A204.1 (cell line): ENCODE results near the gene F11R.
"Not testable (repeated sequence)": the region's sequence is repeated elsewhere in the genome, so short reads cannot be mapped to it uniquely, and the experiment has no call there.

ENCODE experiments used
- FAIRE-seq: peaks from 2 replicates; lab custom pipeline; 2012; peaks lifted over from hg19 to GRCh38; lab: Jason Lieb, UNC

Gene F11R

GRCh38 chr1:160963521-160963920 lies 57.4 kb downstream of the F11R start:
- FAIRE-seq: no peak

DNA sequence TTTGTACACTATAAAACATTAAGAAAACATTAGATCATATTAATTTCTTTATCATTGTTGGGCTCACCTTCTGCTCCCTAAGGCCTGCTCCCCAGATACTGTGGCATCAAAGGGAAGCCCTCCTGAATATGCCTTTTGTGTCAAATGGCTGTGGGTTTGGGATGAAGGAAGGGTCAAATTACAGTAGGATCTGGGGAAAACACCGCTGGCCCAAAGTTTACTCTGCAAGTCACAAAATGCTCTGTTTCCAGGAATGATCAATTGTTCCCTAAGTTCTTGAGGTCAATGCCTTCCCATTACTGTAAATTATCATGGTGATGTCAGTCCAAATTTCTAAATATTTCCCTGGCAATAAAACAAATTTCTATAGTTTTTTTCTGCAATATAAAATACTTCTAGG lies 59.5 kb downstream of the F11R start:
- no peak for FAIRE-seq

DNA sequence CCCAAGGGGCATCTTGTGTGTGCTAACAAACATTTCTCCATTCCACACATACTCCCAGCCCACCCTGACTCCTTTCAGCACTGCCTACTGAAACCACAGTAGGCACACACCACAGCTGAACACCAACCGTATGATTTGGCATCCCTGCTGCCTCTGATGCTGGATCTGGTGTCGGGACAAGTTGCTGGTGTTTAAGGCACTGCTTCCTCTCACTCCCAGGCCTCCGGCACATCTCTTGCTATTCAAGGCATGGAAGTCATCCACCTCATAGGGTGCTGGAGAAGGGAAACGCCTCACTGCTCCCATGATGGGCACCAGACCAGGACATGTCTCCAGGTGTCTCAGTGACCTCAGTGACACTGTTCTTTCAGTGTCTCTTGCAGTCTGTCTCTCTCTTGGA lies 64.0 kb downstream of the F11R start:
- no peak for FAIRE-seq

- FAIRE-seq: no peak
Measured at GRCh38 chr1:160954158-160955104, 66.5 kb downstream of the F11R start, which contains the start of gene ITLN2. Gene ITLN2 (minus strand): TSS chr1:160954809. CDS start chr1:160954741, 68 bp downstream.

GRCh38 chr1:160953030-160953429 lies 67.9 kb downstream of the F11R start:
- FAIRE-seq: no peak

DNA sequence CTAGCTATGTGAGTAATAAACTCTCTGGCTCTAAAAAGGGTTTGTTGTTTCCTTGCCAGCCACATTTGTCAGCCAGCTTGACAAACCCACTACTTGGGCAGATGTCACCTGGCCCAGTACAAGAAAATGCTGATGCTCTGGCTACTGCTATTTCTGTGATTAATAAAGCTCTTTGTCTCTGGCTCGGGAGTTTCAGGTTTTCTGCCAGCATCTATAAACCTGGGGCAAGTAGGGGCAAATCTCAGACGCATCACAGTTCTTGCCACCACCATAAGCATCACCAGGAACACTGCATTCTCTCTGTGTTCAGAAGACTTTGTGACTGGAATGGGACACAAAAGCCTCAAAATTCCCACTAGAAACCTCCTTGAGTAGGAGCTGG lies 68.8 kb downstream of the F11R start:
- FAIRE-seq: no peak

GRCh38 chr1:160951443-160952128 lies 69.4 kb downstream of the F11R start:
- FAIRE-seq: no peak

DNA sequence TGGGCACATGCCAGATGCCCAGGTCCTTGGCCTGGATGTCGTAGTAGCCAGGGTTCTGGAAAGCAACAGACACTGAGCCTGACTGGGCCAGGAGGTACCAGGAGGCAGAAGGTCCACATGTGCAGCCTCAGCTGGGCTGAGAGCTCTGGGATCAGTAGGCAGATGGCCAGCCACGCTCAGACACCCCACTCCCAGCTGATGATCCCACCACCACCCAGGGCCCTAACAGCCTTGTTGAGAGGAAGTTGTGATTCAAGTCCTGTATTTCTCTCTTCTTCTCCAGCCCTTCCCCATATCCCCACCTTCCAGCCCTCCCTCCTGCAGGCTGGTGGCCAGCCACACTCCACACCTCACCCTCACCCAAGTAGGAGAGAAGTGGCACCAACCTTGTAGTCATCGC lies 70.3 kb downstream of the F11R start:
- no peak for FAIRE-seq

GRCh38 chr1:160949881-160950280 lies 71.1 kb downstream of the F11R start:
- no peak for FAIRE-seq

GRCh38 chr1:160949216-160949880 lies 71.6 kb downstream of the F11R start:
- not testable (repeated sequence) for FAIRE-seq

DNA sequence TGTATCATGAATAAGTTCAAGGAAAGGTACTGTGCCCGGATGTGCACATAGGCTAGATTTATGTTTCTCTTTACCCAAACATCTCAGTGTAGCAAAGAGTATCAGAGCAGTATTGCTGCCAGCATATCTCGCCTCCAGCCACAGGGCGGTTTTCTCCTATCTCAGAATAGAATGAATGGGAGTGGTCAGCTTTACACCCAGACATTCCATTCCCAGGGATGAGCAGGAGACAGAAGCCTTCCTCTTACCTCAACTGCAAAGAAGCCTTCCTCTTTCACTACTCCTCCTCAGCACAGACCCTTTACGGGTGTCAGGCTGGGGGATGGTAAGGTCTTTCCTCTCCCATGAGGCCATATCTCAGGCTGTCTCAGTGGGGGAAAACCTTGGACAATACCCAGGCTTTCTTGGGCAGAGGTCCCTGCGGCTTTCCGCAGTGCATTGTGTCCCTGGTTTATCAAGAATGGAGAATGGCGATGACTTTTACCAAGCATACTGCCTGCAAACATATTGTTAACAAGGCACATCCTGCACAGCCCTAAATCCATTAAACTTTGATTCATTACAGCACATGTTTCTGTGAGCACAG lies 73.7 kb downstream of the F11R start:
- FAIRE-seq: not testable (repeated sequence)

DNA sequence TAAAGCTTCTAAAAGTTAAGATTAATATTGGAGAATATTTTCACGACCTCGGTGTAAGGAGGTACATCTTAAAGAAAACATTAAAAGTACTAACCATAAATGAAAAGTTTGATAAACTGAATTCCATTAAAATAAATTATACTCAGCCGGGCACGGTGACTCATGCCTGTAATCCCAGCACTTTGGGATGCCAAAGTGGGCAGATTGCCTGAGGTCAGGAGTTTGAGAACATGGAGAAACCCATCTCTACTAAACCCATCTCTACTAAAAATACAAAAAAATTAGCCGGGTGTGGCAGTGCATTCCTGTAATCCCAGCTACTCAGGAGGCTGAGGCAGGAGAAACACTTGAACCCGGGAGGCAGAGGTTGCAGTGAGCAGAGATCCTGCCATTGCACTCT lies 75.1 kb downstream of the F11R start:
- not testable (repeated sequence) for FAIRE-seq
